Measurements from ENCODE around the gene SRPK2. TPM values are rescaled to one million over a fixed set of nuclear protein-coding genes. Genes with fewer than 3 reads are reported as not detected.

The SRPK2 gene
- total RNA-seq, 1 experiment from 2014 or later = 21.6 TPM

DNA sequence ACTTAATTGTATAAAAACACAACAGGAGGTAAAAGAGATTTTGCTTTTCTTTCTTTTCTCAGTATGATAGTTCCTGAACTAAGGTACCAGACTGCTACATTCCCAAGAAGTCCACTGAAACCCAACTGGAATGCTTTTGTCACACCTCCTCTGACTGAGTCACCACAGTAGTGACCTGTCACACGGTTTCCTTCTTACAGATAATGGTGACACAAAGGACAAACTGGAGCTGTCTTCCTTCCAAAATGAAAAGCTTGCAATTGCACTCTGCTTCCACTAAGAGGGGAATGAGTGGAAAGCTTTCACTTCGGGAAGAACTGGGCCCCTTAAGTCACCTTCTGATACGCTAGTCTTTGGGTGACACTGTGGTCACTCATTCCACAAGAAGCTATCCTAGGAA is 252.5 kb downstream of the SRPK2 start:
- Histone ChIP-seq H4K20me1 (ENCODE audit: low read length) (no peaks in the 10 kb centered on the region), H3K9ac (ENCODE audit: low read length) (no peak overlapping the region), H3K27me3 (ENCODE audit: low read length) (no peaks in the 10 kb centered on the region), H3K4me3 (ENCODE audit: low read length) (no peak overlapping the region), H3K9me3 (ENCODE audit: low read length) (no peaks in the 10 kb centered on the region), H3K4me1 (ENCODE audit: insufficient read depth, low read length) (peaks cover 11% of the 10 kb centered on the region), H3K4me2 (ENCODE audit: low read length) (peak overlapping the region; percentile 41), H3K27ac (ENCODE audit: low read length) (no peak overlapping the region), H3F3A (ENCODE audit: low read length, unreplicated experiment) (no peaks in the 10 kb centered on the region), H2AFZ (ENCODE audit: low read length) (no peak overlapping the region), H3K9me2 (replicated peaks; ENCODE audit: low read length) (no peaks in the 10 kb centered on the region), H3K79me2 (ENCODE audit: low read length) (peaks cover 7% of the 10 kb centered on the region; the same call in 1 of the 2 replicates), H3K36me3 (ENCODE audit: low read depth, low read length) (no peaks in the 10 kb centered on the region; the same call in 1 of the 2 replicates)
- DNase-seq (peak; percentile 60), ATAC-seq (peak; percentile 69)
- intact Hi-C loops (cut with micrococcal nuclease) = no loop called here
- BruUV-seq (replicated peaks) = no TSS peak
- TF ChIP-seq, protein P1, sequence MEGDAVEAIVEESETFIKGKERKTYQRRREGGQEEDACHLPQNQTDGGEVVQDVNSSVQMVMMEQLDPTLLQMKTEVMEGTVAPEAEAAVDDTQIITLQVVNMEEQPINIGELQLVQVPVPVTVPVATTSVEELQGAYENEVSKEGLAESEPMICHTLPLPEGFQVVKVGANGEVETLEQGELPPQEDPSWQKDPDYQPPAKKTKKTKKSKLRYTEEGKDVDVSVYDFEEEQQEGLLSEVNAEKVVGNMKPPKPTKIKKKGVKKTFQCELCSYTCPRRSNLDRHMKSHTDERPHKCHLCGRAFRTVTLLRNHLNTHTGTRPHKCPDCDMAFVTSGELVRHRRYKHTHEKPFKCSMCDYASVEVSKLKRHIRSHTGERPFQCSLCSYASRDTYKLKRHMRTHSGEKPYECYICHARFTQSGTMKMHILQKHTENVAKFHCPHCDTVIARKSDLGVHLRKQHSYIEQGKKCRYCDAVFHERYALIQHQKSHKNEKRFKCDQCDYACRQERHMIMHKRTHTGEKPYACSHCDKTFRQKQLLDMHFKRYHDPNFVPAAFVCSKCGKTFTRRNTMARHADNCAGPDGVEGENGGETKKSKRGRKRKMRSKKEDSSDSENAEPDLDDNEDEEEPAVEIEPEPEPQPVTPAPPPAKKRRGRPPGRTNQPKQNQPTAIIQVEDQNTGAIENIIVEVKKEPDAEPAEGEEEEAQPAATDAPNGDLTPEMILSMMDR (conservative IDR thresholded peaks at IDR 0.05; ENCODE audit: low read depth, low read length) = peak; percentile 37; the same call in 1 of the 2 replicates
- no peak for TF ChIP-seq EZH2phosphoT487 (IDR thresholded peaks at IDR 0.05; ENCODE audit: borderline replicate concordance, low read length)
- CTCF ChIA-PET = interaction anchor here (0.6 kb wide), 2 partner anchors 19 to 201 kb away, joined by 3 to 6 read pairs; no protein-coding TSS in a partner anchor
- POLR2A ChIA-PET (ENCODE audit: unreplicated experiment) = interaction anchor here (0.5 to 0.6 kb wide), 2 partner anchors 13 to 101 kb away, joined by 3 to 4 read pairs; no protein-coding TSS in a partner anchor

DNA sequence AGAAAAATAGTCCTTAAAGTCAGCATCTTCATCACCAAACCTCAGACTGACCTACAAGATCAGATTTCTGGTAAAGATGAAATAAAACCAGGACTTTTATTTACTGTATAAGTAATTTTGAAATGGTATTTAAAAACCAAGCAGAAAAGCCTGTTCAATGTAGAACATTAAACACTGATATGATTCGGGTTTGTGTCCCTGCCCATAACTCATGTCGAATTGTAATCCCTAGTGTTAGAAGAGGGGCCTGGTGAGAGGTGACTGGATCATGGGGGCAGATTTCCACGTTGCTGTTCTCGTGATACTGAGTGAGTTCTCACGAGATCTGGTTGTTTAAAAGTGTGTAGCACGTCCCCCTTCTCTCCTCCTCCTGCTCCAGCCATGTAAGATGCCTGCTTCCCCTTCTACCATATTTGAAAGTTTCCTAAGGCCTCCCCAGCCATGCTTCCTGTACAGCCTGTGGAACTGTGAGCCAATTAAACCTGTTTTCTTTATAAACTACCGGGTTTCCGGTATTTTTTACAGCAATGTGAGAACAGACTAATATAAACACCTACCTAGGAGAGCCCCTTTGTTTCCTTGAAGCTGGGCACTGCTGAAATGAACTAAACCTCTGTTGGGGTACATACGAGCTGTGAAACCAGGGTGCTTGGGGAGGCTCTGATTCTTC is 254.6 kb downstream of the SRPK2 start:
- H3K27ac ChIP-seq (ENCODE audit: low read length) = no peak overlapping the region
- H3K27me3 ChIP-seq (ENCODE audit: low read length) = no peaks in the 10 kb centered on the region
- no peaks in the 10 kb centered on the region for H3K9me3 ChIP-seq (ENCODE audit: low read length)
- H4K20me1 ChIP-seq (ENCODE audit: low read length) = no peaks in the 10 kb centered on the region
- H3K9ac ChIP-seq (ENCODE audit: low read length) = no peak overlapping the region
- ATAC-seq (no peak), DNase-seq (no peak)
- H3K36me3 ChIP-seq (ENCODE audit: low read depth, low read length) = no peaks in the 10 kb centered on the region
- intact Hi-C loops (cut with micrococcal nuclease) = no loop called here
- no peaks in the 10 kb centered on the region for H3F3A ChIP-seq (ENCODE audit: low read length, unreplicated experiment)
- BruUV-seq (replicated peaks) = no TSS peak
- H3K4me2 ChIP-seq (ENCODE audit: low read length) = no peak overlapping the region
- no peaks in the 10 kb centered on the region for H3K9me2 ChIP-seq (replicated peaks; ENCODE audit: low read length)
- no peak overlapping the region for H2AFZ ChIP-seq (ENCODE audit: low read length)
- ChIA-PET POLR2A (ENCODE audit: unreplicated experiment) (no interaction called here), CTCF (no interaction called here)
- H3K79me2 ChIP-seq (ENCODE audit: low read length) = peaks cover 7% of the 10 kb centered on the region; the same call in 1 of the 2 replicates
- H3K4me1 ChIP-seq (ENCODE audit: insufficient read depth, low read length) = peaks cover 11% of the 10 kb centered on the region
- TF ChIP-seq, protein P1 (conservative IDR thresholded peaks at IDR 0.05; ENCODE audit: low read depth, low read length) = no peak
- TF ChIP-seq EZH2phosphoT487 (IDR thresholded peaks at IDR 0.05; ENCODE audit: borderline replicate concordance, low read length) (no peak), EZH2 (IDR thresholded peaks at IDR 0.05; ENCODE audit: low read length, unreplicated experiment) (no peak)
- no peak overlapping the region for H3K4me3 ChIP-seq (ENCODE audit: low read length)

DNA sequence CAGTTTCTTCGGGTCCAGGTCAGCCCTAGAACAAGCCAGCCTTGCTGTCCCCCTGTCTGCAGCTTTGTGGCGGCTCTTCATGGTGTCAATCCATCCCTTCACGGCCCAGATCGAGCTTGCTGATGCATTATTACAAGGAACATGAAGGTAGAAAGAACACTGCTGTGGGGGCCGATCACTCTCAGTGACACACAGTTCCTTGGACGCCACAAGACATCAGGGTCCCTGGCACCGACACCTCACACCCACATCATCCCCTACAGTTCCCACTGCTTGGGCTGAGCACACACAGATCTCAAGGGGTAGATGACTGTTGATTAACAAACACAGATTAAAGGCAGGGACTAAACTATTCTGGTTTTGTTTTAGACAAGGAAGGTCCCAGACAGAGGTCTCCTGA is 255.4 kb downstream of the SRPK2 start:
- Histone ChIP-seq H3F3A (ENCODE audit: low read length, unreplicated experiment) (no peaks in the 10 kb centered on the region), H2AFZ (ENCODE audit: low read length) (no peak overlapping the region), H4K20me1 (ENCODE audit: low read length) (no peaks in the 10 kb centered on the region), H3K27ac (ENCODE audit: low read length) (no peak overlapping the region), H3K4me1 (ENCODE audit: insufficient read depth, low read length) (peaks cover 11% of the 10 kb centered on the region), H3K9me2 (replicated peaks; ENCODE audit: low read length) (no peaks in the 10 kb centered on the region), H3K27me3 (ENCODE audit: low read length) (no peaks in the 10 kb centered on the region), H3K36me3 (ENCODE audit: low read depth, low read length) (no peaks in the 10 kb centered on the region), H3K79me2 (ENCODE audit: low read length) (peaks cover 7% of the 10 kb centered on the region; the same call in 1 of the 2 replicates), H3K9ac (ENCODE audit: low read length) (no peak overlapping the region), H3K9me3 (ENCODE audit: low read length) (no peaks in the 10 kb centered on the region), H3K4me3 (ENCODE audit: low read length) (no peak overlapping the region), H3K4me2 (ENCODE audit: low read length) (no peak overlapping the region)
- no peak for ATAC-seq
- DNase-seq = no peak
- intact Hi-C loops (cut with micrococcal nuclease) = no loop called here
- CTCF ChIA-PET = no interaction called here
- POLR2A ChIA-PET (ENCODE audit: unreplicated experiment) = no interaction called here
- TF ChIP-seq EZH2 (IDR thresholded peaks at IDR 0.05; ENCODE audit: low read length, unreplicated experiment) (no peak), EZH2phosphoT487 (IDR thresholded peaks at IDR 0.05; ENCODE audit: borderline replicate concordance, low read length) (no peak)
- TF ChIP-seq, protein P1 (conservative IDR thresholded peaks at IDR 0.05; ENCODE audit: low read depth, low read length) = no peak
- no TSS peak for BruUV-seq (replicated peaks)

Data from PC-3 (cell line).